GM21723 (cell line): ENCODE measurements around the gene AK4.
"Not testable (repeated sequence)": the region's sequence is repeated elsewhere in the genome, so short reads cannot be mapped to it uniquely, and the experiment has no call there.

Source experiments
- ATAC-seq: cut with Tn5 transposase; IDR thresholded peaks from one replicate; pipeline ENCODE4 v1.9.1; 2021; ENCODE audit warnings: mild to moderate bottlenecking, moderate library complexity; ENCODE audit not compliant: unreplicated experiment

AK4 gene

DNA sequence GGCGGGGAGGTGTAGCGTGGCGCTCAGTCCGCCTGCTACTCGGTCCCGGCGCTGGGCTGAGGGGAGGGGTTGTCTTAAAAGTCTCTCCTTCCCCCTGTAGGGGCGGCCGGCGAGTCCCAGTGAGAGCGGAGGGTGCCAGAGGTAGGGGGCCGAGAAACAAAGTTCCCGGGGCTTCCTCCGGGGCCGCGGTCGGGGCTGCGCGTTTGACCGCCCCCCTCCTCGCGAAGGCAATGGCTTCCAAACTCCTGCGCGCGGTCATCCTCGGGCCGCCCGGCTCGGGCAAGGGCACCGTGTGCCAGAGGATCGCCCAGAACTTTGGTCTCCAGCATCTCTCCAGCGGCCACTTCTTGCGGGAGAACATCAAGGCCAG lies at the start of gene AK4:
Gene AK4 (plus strand): TSS at position 26 of the 370 bp plus-strand sequence. CDS start 205 bp downstream, at position 231.
- ATAC-seq: peak; percentile 19

DNA sequence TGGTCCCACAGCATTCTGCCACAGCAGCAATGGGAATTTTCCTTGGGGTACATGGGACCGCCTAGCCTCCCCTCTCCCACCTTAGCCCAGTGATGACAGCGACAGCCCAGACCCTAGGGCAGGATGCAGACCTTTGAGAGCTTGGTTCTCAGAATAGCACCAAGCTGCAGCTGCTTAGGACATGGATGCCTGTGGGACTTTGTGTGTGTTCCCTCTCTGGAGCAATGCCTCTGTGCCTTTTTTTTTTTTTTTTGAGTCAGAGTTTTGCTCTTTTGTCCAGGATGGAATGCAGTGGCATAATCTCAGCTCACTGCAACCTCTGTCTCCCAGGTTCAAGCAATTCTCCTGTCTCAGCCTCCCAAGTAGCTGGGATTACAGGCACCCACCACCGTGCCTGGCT lies 44.2 kb upstream of the AK4 start:
- no peak for ATAC-seq

DNA sequence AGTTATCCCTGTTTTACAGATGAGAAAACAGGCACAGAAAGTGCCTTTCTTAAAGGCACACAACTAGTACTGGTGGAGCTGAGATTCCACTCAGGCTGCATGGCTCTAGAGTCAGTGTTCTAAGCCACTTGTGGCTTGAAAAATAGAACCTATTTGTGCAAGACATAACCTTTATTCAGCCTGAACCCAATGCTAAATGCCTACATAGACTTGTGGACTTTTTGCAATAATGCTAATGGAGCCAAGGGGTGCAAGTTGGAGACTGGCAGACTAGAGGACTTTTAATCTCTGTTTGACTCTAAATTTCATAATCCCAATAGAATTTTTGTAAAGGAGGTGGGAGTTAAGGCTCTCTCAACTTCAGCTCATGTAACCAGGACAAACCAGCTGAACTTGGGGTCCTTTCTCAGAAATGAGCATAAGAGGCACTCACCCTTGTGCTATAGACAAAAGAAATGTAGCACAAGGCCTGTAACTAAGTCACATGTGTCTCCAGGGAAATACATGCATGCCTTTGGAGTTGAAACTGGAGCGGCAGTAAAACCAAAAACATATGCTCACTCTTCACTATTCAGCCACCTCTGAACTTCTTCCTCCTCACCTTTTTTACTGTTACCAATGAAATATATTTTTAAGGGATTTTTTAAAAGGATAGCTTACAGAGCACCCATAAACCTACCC lies 43.0 kb upstream of the AK4 start:
- ATAC-seq: no peak

DNA sequence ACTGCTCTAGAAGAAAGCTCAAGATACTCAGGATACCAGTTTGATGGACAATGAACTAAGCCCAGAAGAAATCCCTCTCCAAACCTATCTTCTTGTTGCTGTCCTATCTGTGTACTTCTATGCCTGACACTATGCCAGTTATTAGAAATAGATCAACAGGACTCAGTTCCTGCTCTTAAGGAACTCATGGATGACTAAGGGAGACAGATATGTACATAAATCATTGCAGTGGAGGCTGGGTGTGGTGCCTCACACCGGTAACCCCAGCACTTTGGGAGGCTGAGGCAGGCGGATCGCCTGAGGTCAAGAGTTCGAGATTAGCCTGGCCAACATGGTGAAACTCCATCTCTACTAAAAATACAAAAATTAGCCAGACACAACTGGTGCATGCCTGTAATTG lies 42.4 kb upstream of the AK4 start:
- no peak for ATAC-seq

DNA sequence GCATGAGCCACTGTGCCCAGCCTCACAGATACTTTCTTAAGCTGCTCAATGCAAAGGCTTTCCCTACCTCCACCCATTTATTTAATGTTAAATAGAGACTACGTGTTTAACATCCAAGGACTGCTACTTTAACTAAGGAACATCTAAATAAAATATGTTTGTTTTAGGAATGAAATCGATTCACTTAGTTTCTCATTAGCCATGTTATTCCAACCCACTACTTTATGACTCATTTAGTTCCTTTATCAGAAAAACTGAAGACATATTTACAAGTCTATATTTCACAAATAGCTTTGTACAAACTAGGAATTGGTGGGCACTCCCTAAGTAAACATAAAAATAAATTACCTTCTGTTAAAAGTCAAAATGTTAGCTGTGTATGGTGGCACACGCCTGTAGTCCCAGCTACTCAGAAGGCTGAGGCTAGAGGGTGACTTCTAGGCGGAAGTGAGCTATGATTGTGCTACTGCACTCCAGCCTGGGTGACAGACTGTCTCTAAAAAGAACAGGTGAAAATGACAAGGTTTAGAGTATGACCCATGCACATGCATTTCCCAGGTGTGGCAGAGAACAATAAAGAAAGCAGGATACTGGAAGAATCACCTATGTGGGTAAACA lies 39.9 kb upstream of the AK4 start:
- no peak for ATAC-seq

DNA sequence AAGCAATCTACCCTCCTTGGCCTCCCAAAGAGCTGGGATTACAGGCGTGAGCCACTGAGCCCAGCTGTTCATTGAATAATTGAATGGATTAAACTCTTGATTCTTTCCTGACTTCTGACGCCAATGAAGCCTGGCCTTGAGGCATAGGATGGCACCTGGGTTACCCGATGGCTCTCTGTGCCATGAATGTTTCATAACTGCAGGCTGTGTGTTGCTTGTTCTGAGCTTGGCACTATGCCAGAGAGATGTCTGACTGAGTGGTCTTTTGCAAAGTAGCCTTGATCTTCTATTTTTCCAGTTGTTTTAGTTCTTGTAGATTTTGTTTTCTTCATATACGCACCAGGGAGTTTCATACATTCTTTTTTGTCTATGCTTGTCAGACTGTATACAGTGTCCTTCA lies 38.5 kb upstream of the AK4 start:
- ATAC-seq: no peak

DNA sequence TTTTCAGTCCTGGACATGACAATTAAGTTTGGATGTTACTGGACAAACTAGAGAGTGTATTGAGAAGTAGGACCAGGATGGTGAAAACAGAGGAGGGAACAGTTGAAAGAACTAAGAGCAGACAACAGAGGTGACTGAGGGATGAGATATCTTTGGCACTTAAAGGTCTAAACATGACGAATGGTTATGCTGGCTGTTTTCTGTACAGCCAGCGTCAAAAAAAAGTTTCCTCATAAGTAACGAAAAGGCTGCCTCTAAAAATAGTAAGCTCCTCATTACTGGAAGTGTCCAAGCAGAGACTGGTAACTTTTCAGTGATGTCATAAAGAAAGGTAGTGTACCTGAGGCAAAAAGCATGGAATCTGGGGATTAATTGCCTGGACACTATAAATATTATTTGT lies 35.2 kb upstream of the AK4 start:
- ATAC-seq: no peak

DNA sequence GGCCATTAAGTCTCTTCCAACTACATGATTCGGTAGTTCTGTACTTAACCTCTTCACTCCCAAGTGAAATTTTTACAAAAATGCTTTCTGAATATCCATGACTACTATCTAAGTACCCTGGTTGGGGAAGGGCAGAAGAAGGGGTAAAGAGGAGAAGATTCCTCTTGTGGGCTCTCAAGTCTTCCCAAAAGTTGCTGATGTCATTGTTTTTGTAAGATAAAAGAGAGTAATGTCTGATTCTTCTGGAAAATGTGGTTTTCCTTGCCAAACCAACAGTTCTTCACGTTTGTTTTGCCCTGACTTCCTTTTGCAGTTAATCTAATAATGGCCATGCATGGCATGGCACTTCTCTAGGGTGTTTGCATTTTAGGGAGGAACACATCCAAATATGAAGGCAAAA lies 34.7 kb upstream of the AK4 start:
- ATAC-seq: no peak

DNA sequence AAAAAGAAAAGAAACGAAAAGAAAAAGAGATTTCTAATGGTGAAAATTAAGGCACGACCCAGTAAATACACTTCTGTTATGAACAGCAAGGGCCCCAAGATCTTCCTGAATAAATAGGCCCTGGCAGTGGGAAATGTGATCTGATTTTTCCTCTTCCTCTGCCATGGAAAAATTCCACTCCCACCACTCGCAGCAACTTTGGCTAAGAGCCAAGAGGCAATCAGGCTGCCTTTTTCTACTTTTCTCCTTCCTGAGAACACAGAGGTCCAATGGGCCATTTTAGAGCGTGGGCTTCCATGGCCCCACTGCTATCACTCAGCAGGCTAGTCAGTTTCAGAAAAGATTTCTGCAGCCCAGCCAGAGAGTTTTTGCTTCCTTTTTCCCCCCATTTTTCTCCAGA lies 33.7 kb upstream of the AK4 start:
- ATAC-seq: no peak

DNA sequence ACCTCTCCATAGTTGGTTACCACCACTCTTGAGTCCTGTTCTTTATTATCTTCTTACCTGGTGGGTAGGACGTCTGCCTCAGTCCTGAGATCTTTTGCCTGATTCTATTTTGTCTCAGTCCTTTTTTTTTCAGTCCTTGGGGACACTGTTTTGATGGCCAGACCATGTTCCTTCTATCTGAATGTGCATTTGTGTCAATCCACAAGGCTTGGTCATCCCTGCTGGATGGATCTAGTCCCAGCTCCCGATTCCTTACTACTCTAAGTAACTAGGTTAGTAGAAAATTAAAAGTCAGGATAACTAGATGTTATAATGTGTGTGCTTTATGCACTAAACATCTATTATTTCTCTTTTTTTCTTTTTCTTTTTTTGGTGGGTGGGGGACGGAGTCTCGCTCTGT lies 28.1 kb upstream of the AK4 start:
- ATAC-seq: no peak

DNA sequence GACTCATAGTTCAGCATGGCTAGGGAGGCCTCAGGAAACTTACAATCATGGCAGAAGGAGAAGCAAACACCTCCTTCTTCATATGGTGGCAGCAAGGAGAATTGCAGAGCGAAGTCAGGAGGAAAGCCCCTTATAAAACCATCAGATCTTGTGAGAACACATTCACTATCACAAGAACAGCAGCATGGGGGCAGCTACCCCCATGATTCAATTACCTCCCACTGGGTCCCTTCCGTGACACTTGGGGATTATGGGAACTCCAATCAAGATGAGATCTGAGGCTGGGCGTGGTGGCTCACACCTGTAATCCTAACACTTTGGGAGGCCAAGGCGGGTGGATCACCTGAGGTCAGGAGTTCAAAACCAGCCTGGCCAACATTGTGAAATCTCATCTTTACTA lies 18.9 kb upstream of the AK4 start:
- not testable (repeated sequence) for ATAC-seq

DNA sequence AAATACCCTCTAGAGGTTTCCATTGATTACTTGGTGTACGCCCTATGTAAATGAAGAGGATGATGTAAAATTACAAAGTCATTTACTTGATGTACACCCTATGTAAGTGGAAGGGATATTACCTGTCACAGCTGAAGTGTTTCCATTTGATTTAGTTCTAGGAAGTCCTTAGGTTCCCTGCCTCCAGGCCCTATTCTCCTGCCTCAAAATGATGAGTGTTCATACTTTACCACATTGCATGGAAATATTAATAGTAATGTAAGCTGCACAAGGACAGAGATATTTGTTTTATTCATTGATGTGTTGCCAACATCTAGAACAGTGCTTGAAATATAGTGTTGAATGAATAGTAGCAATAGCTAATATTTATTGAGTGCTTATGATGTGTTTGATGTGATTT lies 9.5 kb upstream of the AK4 start:
- ATAC-seq: no peak

DNA sequence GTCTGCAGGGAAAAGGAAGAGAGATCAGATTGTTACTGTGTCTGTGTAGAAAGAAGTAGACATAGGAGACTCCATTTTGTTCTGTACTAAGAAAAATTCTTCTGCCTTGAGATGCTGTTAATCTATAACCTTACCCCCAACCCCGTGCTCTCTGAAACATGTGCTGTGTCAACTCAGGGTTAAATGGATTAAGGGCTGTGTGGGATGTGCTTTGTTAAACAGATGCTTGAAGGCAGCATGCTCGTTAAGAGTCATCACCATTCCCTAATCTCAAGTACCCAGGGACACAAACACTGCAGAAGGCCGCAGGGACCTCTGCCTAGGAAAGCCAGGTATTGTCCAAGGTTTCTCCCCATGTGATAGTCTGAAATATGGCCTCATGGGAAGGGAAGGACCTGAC lies 8.2 kb upstream of the AK4 start:
- not testable (repeated sequence) for ATAC-seq

DNA sequence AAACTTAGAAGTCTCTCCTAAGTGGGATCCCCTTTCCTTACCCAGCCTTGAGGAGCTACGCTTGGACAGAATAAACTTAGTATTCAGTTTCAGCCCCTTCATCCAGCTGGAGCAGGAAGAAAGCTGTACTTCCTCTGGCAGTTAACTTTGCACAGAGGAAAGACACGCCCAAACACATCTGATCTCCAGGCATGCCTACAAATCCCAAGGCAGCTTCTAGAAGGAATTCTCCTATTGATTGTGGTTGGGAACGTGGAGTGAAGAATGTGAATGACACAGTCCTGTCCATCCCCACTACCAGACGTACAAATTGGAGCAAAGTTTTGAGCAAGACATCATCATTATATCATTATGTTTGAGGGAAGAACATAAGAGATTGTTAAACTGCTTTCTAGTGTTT lies 6.6 kb upstream of the AK4 start:
- ATAC-seq: no peak

DNA sequence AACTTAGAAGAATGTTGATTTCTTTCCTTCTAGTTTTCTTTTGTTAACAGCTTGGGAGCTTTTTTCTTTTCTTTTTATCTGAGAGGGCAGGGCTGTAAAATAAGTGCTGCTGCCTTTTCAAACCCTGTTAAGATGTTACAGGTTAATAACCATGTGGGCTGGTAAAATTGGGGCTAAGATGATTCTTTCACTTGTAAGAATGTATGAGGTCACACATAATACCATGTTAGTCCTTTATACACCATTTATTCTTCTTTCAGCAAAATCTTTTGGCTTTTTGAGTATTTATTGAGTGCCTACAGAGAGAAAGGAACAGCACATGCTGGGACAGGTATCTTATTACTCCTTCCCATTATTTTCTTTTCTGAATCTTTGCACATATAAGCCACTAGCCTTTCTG lies 6.1 kb upstream of the AK4 start:
- no peak for ATAC-seq

DNA sequence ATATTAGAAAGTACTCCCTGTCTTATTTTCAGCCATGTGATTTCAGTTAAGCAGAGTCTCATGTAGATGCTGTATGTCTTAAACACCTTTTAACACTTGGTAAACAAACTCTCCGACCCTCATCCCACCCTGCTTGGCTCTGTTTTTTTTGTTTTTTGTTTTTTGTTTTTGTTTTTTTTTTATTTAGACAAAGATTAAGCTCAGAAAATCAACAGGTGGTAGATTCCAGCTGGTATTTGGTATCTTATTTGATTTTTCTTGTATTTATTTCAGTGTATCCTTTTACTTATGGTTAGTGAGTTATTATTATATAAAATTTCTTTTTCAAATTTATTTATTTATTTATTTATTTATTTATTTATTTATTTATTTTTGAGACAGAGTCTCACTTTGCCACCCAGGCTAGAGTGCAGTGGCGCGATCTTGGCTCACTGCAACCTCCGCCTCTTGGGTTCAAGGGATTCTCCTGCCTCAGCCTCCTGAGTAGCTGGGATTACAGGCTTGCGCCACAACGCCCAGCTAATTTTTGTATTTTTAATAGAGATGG lies 4.8 kb upstream of the AK4 start:
- not testable (repeated sequence) for ATAC-seq

DNA sequence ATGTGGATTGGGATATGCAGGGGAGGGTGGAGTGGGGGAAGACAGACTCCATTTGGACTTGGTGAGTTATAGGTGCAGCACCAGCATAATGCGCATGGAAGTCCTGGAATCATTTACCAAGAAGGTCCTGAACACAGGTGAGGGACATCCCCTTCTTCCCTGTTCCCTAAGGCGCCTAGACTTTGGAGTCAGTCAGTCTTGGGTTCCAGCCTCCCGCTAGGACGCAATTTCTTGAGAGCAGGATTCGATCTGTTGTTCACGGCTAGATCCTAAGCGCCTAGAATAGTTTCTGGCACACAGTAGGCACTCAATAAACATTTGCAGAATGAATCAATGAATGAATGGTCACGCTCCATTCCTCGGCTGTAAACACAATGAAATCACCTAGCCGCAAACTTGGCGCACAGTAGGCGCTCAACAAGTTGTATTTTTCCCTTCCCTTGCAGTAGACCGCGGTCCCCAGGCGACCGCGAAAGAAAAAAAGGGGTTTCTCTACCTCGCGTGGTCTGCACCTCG lies 1.0 kb upstream of the AK4 start:
- ATAC-seq: no peak

DNA sequence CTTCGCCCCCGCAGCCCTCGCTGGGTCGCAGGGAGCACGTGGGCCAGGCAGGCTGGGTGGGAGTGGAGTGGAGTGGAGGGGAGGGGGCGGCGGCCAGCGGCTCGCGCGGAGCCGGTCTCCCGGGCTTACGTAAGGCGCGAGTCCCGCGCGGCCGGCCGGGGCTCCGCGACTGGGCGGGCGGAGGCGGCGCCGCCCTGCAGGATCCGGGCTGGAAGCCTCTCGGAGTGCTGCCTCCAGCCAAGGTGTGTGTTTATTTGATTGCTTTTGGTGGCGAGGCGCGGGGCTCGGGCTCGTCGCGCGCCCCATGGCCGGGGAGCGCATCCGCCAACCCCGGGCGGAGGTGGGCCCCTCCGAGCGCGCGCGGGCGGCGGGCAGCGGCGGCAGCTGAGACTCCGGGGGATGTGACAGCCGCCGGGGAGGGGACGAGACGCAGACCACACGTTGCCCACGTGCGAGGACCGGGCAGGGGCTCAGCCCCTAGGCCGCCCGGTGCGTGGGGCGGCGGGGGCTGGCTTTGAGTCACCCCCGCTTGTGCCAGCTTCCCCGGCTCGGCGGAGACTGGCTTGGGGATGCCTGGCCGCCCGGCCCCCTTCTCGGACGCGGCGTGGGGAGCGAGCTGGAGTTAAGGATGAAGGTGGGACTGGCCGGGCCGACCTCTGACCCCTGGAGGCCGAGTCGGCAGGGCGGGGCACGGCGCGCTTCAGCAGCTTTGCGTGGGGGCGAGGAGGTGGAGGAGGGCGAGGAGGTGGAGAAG lies 402 bp upstream of the AK4 start:
- ATAC-seq: peak; percentile 73

DNA sequence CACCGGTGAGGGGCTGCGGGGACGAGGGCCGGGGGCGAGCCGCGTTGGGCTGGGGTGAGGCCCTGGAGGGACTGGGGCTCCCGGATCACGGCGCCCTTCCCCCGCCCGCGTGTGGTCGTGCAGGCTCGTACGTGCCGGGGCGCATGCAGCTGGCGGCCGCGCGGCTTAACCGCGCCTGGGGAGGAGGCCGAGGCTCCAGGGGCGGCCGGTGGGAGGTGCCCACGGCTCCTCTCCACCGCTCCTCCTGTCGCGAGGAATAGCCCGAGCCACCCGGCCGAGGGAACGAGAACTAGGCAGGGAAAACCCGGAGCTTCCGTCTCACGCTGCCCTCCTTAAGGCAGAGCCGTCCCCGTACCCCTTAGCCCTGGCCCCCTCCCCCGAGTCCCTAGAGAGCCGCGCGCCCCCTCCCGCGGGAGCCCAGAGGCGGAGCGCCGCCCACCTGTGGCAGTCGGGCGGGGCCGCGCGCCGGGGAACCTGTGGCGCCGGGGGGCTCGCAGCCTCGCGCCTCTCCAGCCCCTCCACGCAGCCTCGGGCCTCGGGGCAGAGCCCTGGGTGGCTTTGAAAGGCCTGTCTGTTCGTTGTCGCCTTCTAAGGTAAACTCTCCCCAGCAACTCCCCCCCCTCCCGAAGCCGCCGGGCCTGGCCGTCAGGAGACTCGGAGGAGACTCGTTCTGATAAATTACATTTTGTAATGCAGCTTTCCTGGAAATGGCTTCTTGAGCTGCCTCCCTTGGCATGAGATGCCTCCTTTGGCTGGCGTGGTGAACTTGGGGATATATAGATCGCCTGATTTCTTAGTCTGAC lies 746 bp downstream of the AK4 start:
- ATAC-seq: peak; percentile 65

DNA sequence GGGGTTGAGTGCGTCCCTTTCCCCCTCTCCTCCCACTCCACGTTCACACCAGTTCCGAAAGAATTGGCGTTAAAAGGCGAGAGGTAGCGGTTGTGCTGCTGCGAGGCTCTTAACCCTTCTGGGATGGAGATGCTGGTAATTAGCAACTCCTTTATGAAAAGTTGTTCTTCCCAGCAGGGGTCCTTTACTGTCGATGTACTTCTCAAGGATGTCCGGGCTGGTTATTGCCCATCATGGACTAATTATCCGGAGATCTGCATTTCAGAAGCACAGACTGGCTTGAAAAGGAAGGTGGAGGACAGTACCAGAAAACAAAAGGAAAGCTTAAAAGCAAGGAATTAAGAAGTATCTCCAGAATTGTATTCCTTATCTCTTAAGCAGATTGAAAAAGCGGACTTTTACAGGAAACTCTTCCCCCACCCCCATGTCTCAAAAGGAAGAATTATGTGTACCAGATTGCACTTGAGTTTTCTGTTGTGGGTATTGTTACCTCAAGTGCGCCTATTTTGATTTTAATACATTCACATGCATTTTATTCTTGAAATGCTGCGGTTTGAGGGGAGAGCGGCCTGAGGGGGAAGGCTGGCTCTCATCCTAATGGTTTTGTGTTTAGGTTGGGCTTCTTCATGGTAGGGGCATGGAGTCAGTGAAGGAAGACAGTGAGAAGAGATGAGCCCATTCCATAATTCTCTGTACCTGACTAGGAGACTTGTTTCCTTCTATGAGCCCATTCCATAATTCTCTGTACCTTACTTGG lies 1.5 kb downstream of the AK4 start:
- peak; percentile 0 for ATAC-seq
